ENCODE data around the gene KCND3. TPM values are rescaled to one million over a fixed set of nuclear protein-coding genes. Genes with fewer than 3 reads are reported as not detected.
A peak's percentile ranks its signal among the peaks of the same experiment; 100 is the strongest.

The KCND3 gene
- total RNA-seq, 1 experiment from 2014 or later, result not detected

GRCh38 chr1:111878649-111879048 is 110.8 kb downstream of the KCND3 start:
- ChIA-PET CTCF (no interaction called here), POLR2A (ENCODE audit: unreplicated experiment) (no interaction called here)
- intact Hi-C loops (cut with micrococcal nuclease; ENCODE audit: unreplicated experiment), result no loop called here
- no TSS peak for BruUV-seq (replicated peaks)
- H3K4me1 ChIP-seq (replicated peaks; ENCODE audit: insufficient read depth), result no peaks in the 10 kb centered on the region
- no peak overlapping the region for H2AFZ ChIP-seq
- TF ChIP-seq EZH2 (IDR thresholded peaks at IDR 0.05; ENCODE audit: low read depth) (no peak), CTCF (conservative IDR thresholded peaks at IDR 0.05) (no peak)
- H3K79me2 ChIP-seq (ENCODE audit: low read depth), result no peaks in the 10 kb centered on the region
- no peak overlapping the region for H3K27ac ChIP-seq
- H3K4me3 ChIP-seq, result no peak overlapping the region
- H3K9me2 ChIP-seq (ENCODE audit: insufficient read depth), result no peaks in the 10 kb centered on the region
- no peaks in the 10 kb centered on the region for H3K36me3 ChIP-seq (ENCODE audit: low read depth)
- H3K9me3 ChIP-seq (ENCODE audit: insufficient read depth, low read depth), result no peaks in the 10 kb centered on the region
- DNase-seq, result no peak
- H3F3A ChIP-seq (ENCODE audit: insufficient read depth, low read depth), result no peaks in the 10 kb centered on the region
- peaks cover 100% of the 10 kb centered on the region for H3K27me3 ChIP-seq (ENCODE audit: insufficient read depth, low read depth)
- H3K4me2 ChIP-seq, result no peak overlapping the region
- H4K20me1 ChIP-seq (ENCODE audit: insufficient read depth), result no peaks in the 10 kb centered on the region

- intact Hi-C loops (cut with micrococcal nuclease; ENCODE audit: unreplicated experiment), result no loop called here
Observed at GRCh38 chr1:111878091-111878490, 111.4 kb downstream of the KCND3 start.

GRCh38 chr1:111876631-111877030 is 112.8 kb downstream of the KCND3 start:
- no peak overlapping the region for H3K4me3 ChIP-seq
- H3K4me1 ChIP-seq (replicated peaks; ENCODE audit: insufficient read depth), result no peaks in the 10 kb centered on the region
- no peaks in the 10 kb centered on the region for H3K9me2 ChIP-seq (ENCODE audit: insufficient read depth)
- no peaks in the 10 kb centered on the region for H3K9me3 ChIP-seq (ENCODE audit: insufficient read depth, low read depth)
- no TSS peak for BruUV-seq (replicated peaks)
- TF ChIP-seq EZH2 (IDR thresholded peaks at IDR 0.05; ENCODE audit: low read depth) (no peak), CTCF (conservative IDR thresholded peaks at IDR 0.05) (no peak)
- no peaks in the 10 kb centered on the region for H3K36me3 ChIP-seq (ENCODE audit: low read depth)
- H3K4me2 ChIP-seq, result no peak overlapping the region
- intact Hi-C loops (cut with micrococcal nuclease; ENCODE audit: unreplicated experiment), result no loop called here
- ChIA-PET CTCF (no interaction called here), POLR2A (ENCODE audit: unreplicated experiment) (no interaction called here)
- no peak overlapping the region for H2AFZ ChIP-seq
- no peaks in the 10 kb centered on the region for H3F3A ChIP-seq (ENCODE audit: insufficient read depth, low read depth)
- H3K79me2 ChIP-seq (ENCODE audit: low read depth), result no peaks in the 10 kb centered on the region
- H3K27ac ChIP-seq, result no peak overlapping the region
- no peaks in the 10 kb centered on the region for H4K20me1 ChIP-seq (ENCODE audit: insufficient read depth)
- peaks cover 100% of the 10 kb centered on the region for H3K27me3 ChIP-seq (ENCODE audit: insufficient read depth, low read depth)
- no peak for DNase-seq

More at GRCh38 chr1:111878091-111878490, 111.4 kb downstream of the KCND3 start:
- peaks cover 100% of the 10 kb centered on the region for H3K27me3 ChIP-seq (ENCODE audit: insufficient read depth, low read depth)
- H3K27ac ChIP-seq, result no peak overlapping the region
- H3K4me2 ChIP-seq, result no peak overlapping the region
- no peak for DNase-seq
- H3F3A ChIP-seq (ENCODE audit: insufficient read depth, low read depth), result no peaks in the 10 kb centered on the region
- H3K4me1 ChIP-seq (replicated peaks; ENCODE audit: insufficient read depth), result no peaks in the 10 kb centered on the region
- ChIA-PET CTCF (no interaction called here), POLR2A (ENCODE audit: unreplicated experiment) (no interaction called here)
- no peaks in the 10 kb centered on the region for H4K20me1 ChIP-seq (ENCODE audit: insufficient read depth)
- BruUV-seq (replicated peaks), result no TSS peak
- TF ChIP-seq CTCF (conservative IDR thresholded peaks at IDR 0.05), result no peak
- 0 out of 2 replicates have a peak, but pooled peaks have one; percentile 38 for TF ChIP-seq EZH2 (IDR thresholded peaks at IDR 0.05; ENCODE audit: low read depth)
- no peaks in the 10 kb centered on the region for H3K36me3 ChIP-seq (ENCODE audit: low read depth)
- H2AFZ ChIP-seq, result no peak overlapping the region
- no peak overlapping the region for H3K4me3 ChIP-seq
- H3K9me2 ChIP-seq (ENCODE audit: insufficient read depth), result no peaks in the 10 kb centered on the region
- H3K9me3 ChIP-seq (ENCODE audit: insufficient read depth, low read depth), result no peaks in the 10 kb centered on the region
- no peaks in the 10 kb centered on the region for H3K79me2 ChIP-seq (ENCODE audit: low read depth)

Measured in PC-9 (cell line).